Neural cell (in vitro differentiated cells): ENCODE measurements around the gene TRAPPC10. TPM values are rescaled to one million over a fixed set of nuclear protein-coding genes. Genes with fewer than 3 reads are reported as not detected.

Experiments
- H2AFZ ChIP-seq: fragments of 200-600, 300-800 bp; sonication (generic), shearing (Covaris generic); 2 replicates; pipeline ENCODE4 v1.6.0; 2014; ENCODE audit warnings: low read depth, mild to moderate bottlenecking, antibody characterized with exemption, low read length, moderate library complexity
- H3F3A ChIP-seq: fragments of 200-600 bp; shearing (Covaris generic); 2 replicates; pipeline ENCODE4 v1.6.1; 2016; ENCODE audit warnings: mild to moderate bottlenecking, moderate library complexity, mixed read lengths, antibody characterized with exemption, low read length; ENCODE audit not compliant: insufficient read depth, poor library complexity, severe bottlenecking
- H3K27ac ChIP-seq: fragments of 200-600, 300-800 bp; sonication (generic), shearing (Covaris generic); 2 replicates; pipeline ENCODE4 v1.5.1; 2014; ENCODE audit warnings: mild to moderate bottlenecking, low read length, moderate library complexity
- H3K27me3 ChIP-seq: fragments of 300-800, 200-600 bp; sonication (generic), shearing (Covaris generic); 2 replicates; pipeline ENCODE4 v1.6.0; 2014; ENCODE audit warnings: mild to moderate bottlenecking, low read depth, low read length, moderate library complexity; ENCODE audit not compliant: insufficient read depth
- H3K36me3 ChIP-seq: fragments of 300-800, 200-600 bp; sonication (generic), shearing (Covaris generic); 2 replicates; pipeline ENCODE4 v1.5.1; 2014; ENCODE audit warnings: mild to moderate bottlenecking, antibody characterized with exemption, low read length, moderate library complexity; ENCODE audit not compliant: insufficient read depth
- H3K4me2 ChIP-seq: fragments of 300-800, 200-600 bp; sonication (generic), shearing (Covaris generic); 2 replicates; pipeline ENCODE4 v1.6.0; 2014; ENCODE audit warnings: mild to moderate bottlenecking, low read length
- H3K4me3 ChIP-seq: fragments of 300-800, 200-600 bp; sonication (generic), shearing (Covaris generic); 2 replicates; pipeline ENCODE4 v1.5.1; 2014; ENCODE audit warnings: mild to moderate bottlenecking, low read length, moderate library complexity
- H3K79me2 ChIP-seq: fragments of 200-600 bp; shearing (Covaris generic); replicated peaks from 2 replicates; pipeline ENCODE4 v1.6.0; 2014; ENCODE audit warnings: mild to moderate bottlenecking, low read length, moderate library complexity; ENCODE audit not compliant: insufficient read depth
- H3K9ac ChIP-seq: fragments of 300-800, 200-600 bp; sonication (generic), shearing (Covaris generic); 2 replicates; pipeline ENCODE4 v1.6.1; 2016; ENCODE audit warnings: mild to moderate bottlenecking, low read length, mixed read lengths
- H3K9me2 ChIP-seq: fragments of 200-600 bp; shearing (Covaris generic); 2 replicates; pipeline ENCODE4 v1.6.1; 2016; ENCODE audit warnings: mild to moderate bottlenecking, low read length, mixed read lengths; ENCODE audit not compliant: insufficient read depth
- H3K9me3 ChIP-seq: fragments of 200-600, 300-800 bp; sonication (generic), shearing (Covaris generic); 2 replicates; pipeline ENCODE4 v1.6.1; 2016; ENCODE audit warnings: mild to moderate bottlenecking, mixed run types, low read length, moderate library complexity, mixed read lengths
- H4K20me1 ChIP-seq: fragments of 200-600 bp; shearing (Covaris generic); 2 replicates; pipeline ENCODE4 v1.6.1; 2016; ENCODE audit warnings: mild to moderate bottlenecking, mixed run types; ENCODE audit not compliant: insufficient read depth
- CTCF ChIP-seq: fragments of 450-650 bp; IDR thresholded peaks from 2 replicates; pipeline ENCODE4 v1.5.1; 2014; ENCODE audit warnings: antibody characterized with exemption, mild to moderate bottlenecking, moderate library complexity; ENCODE audit not compliant: poor library complexity, severe bottlenecking
- EP300 ChIP-seq: fragments of 450-650 bp; conservative IDR thresholded peaks from 2 replicates; pipeline ENCODE4 v1.6.1; 2014; ENCODE audit warnings: antibody characterized with exemption, mild to moderate bottlenecking, moderate library complexity; ENCODE audit not compliant: poor library complexity, severe bottlenecking
- EZH2 ChIP-seq: fragments of 200-600, 300-800 bp; shearing (Covaris generic), sonication (generic); IDR thresholded peaks from 2 replicates; pipeline ENCODE4 v1.6.1; 2014; ENCODE audit warnings: antibody characterized with exemption, low read length, borderline replicate concordance, mild to moderate bottlenecking; ENCODE audit not compliant: insufficient read depth, poor library complexity, severe bottlenecking
- MXI1 ChIP-seq: fragments of 450-650 bp; conservative IDR thresholded peaks from 2 replicates; pipeline ENCODE4 v1.6.1; 2014; ENCODE audit warnings: antibody characterized with exemption, mild to moderate bottlenecking; ENCODE audit not compliant: poor library complexity, severe bottlenecking
- POLR2AphosphoS5 ChIP-seq: IDR thresholded peaks from 2 replicates; pipeline ENCODE4 v1.6.1; 2012
- RAD21 ChIP-seq: fragments of 450-650 bp; conservative IDR thresholded peaks from 2 replicates; pipeline ENCODE4 v1.6.1; 2014; ENCODE audit warnings: antibody characterized with exemption, mild to moderate bottlenecking, moderate library complexity
- REST ChIP-seq: IDR thresholded peaks from 2 replicates; pipeline ENCODE4 v1.6.1; 2012; ENCODE audit warnings: borderline replicate concordance
- SMC3 ChIP-seq: fragments of 450-650 bp; conservative IDR thresholded peaks from 2 replicates; pipeline ENCODE4 v1.6.1; 2014; ENCODE audit warnings: antibody characterized with exemption, mild to moderate bottlenecking, moderate library complexity; ENCODE audit not compliant: poor library complexity
- TAF1 ChIP-seq: IDR thresholded peaks from 2 replicates; pipeline ENCODE4 v1.6.1; 2012; ENCODE audit warnings: low read depth
- polyA plus RNA-seq: library from polyadenylated mRNA; depleted of rRNA; stranded (reverse); fragments of >200 nt; gene quantifications from 2 replicates; pipeline ENCODE4 v1.2.3, GENCODE V29; 2014

The TRAPPC10 gene
- polyA plus RNA-seq, 1 donor from 2014 or later, result 17.8 TPM

- TF ChIP-seq EZH2 (no peak), CTCF (no peak), POLR2AphosphoS5 (no peak), MXI1 (no peak), EP300 (no peak), REST (no peak), RAD21 (no peak), TAF1 (no peak), SMC3 (no peak)
- H3K9ac ChIP-seq, result no peak overlapping the region
- H4K20me1 ChIP-seq, result no peaks in the 10 kb centered on the region
- no peaks in the 10 kb centered on the region for H3K36me3 ChIP-seq
- no peaks in the 10 kb centered on the region for H3K79me2 ChIP-seq
- H3K4me3 ChIP-seq, result no peak overlapping the region
- no peak overlapping the region for H3K27ac ChIP-seq
- H2AFZ ChIP-seq, result no peak overlapping the region
- no peaks in the 10 kb centered on the region for H3K9me3 ChIP-seq
- H3K4me2 ChIP-seq, result no peak overlapping the region
- no peaks in the 10 kb centered on the region for H3K27me3 ChIP-seq
- no peaks in the 10 kb centered on the region for H3F3A ChIP-seq
- H3K9me2 ChIP-seq, result no peaks in the 10 kb centered on the region
Measured at GRCh38 chr21:43988506-43989230, 23.4 kb upstream of the TRAPPC10 start.

GRCh38 chr21:43989401-43989800 lies 22.7 kb upstream of the TRAPPC10 start:
- Histone ChIP-seq H2AFZ (no peak overlapping the region), H3K9me3 (no peaks in the 10 kb centered on the region), H3K4me2 (no peak overlapping the region), H3K27me3 (no peaks in the 10 kb centered on the region), H3K9ac (no peak overlapping the region), H3K4me3 (no peak overlapping the region), H4K20me1 (no peaks in the 10 kb centered on the region), H3K27ac (no peak overlapping the region), H3F3A (no peaks in the 10 kb centered on the region), H3K9me2 (no peaks in the 10 kb centered on the region), H3K36me3 (no peaks in the 10 kb centered on the region), H3K79me2 (no peaks in the 10 kb centered on the region)
- TF ChIP-seq SMC3, result no peak
- no peak for TF ChIP-seq TAF1
- TF ChIP-seq RAD21, result no peak
- TF ChIP-seq REST, result no peak
- no peak for TF ChIP-seq EP300
- no peak for TF ChIP-seq POLR2AphosphoS5
- TF ChIP-seq EZH2, result no peak
- no peak for TF ChIP-seq MXI1
- no peak for TF ChIP-seq CTCF
